ENCODE measurements around the gene AP4M1.
A peak's percentile ranks its signal among the peaks of the same experiment; 100 is the strongest.

AP4M1 gene

GRCh38 chr7:100157334-100158228 lies 56.1 kb downstream of the AP4M1 start:
- Mint-ChIP-seq H3K27ac (peak overlapping the region; percentile 82), H3K9me3 (no peaks in the 10 kb centered on the region), H3K4me3 (peak overlapping the region; percentile 89), H3K36me3 (peaks cover 43% of the 10 kb centered on the region), H3K27me3 (no peaks in the 10 kb centered on the region), H3K4me1 (peaks cover 68% of the 10 kb centered on the region)
- no peak for DNase-seq
- CTCF ChIA-PET, result interaction anchor here (0.7 to 2.5 kb wide), 2 partner anchors 9 to 25 kb away, joined by 3 to 7 read pairs; no protein-coding TSS in a partner anchor

All from activated naive CD4-positive, alpha-beta T cell treated with anti-CD3 and anti-CD28 coated beads, Interleukin-2, amount 10 ng/mL, durations not matched to agents 7 days and 5 days (primary cell).